K562 (cell line): ENCODE results near the gene PPP1R10. TPM values are rescaled to one million over a fixed set of nuclear protein-coding genes. Genes with fewer than 3 reads are reported as not detected.

Source experiments
- BDP1 ChIP-seq: IDR thresholded peaks from 3 replicates; pipeline ENCODE4 v1.6.1; 2011; ENCODE audit not compliant: insufficient read length, insufficient read depth
- CBFA2T2 ChIP-seq: fragments of 450-650 bp; conservative IDR thresholded peaks from 2 replicates; pipeline ENCODE4 v1.6.1; 2017; ENCODE audit warnings: mild to moderate bottlenecking
- CBFA2T3 ChIP-seq: fragments of 450-650 bp; IDR thresholded peaks from 2 replicates; pipeline ENCODE4 v1.6.1; 2017
- CCNT2 ChIP-seq: IDR thresholded peaks from 2 replicates; pipeline ENCODE4 v1.6.1; 2011; ENCODE audit warnings: borderline replicate concordance, low read depth, mild to moderate bottlenecking, moderate library complexity, mixed read lengths, low read length; ENCODE audit not compliant: insufficient read length; ENCODE audit errors: extremely low read depth
- GATA2 ChIP-seq: sonication (generic); formaldehyde crosslinking; IDR thresholded peaks from 2 replicates; pipeline ENCODE4 v1.4.0; 2020; ENCODE audit warnings: mild to moderate bottlenecking, missing genetic modification reagents
- HNRNPL ChIP-seq: fragments of 200-400 bp; formaldehyde crosslinking; IDR thresholded peaks from 2 replicates; pipeline ENCODE4 v1.6.1; 2017; ENCODE audit warnings: low read depth, mild to moderate bottlenecking, low read length
- JUND ChIP-seq, 2 experiments: IDR thresholded peaks; 2 replicates in 1 of 2; 3 replicates in 1 of 2; pipeline ENCODE4 v1.6.1; 2011; ENCODE audit warnings: borderline replicate concordance in 2 of 2, low read depth in 2 of 2, low read length in 2 of 2, improper control_type of control experiment in 1 of 2, missing biosample characterization in 1 of 2, missing genetic modification characterization in 1 of 2, missing genetic modification reagents in 1 of 2
- MAFF ChIP-seq: IDR thresholded peaks from 2 replicates; pipeline ENCODE4 v1.6.1; 2012; ENCODE audit warnings: low read length, improper control_type of control experiment
- MAFG ChIP-seq: fragments of 450-650 bp; conservative IDR thresholded peaks from 2 replicates; pipeline ENCODE4 v1.6.1; 2016; ENCODE audit warnings: missing genetic modification characterization, missing compliant biosample characterization
- NFIC ChIP-seq: fragments of 450-650 bp; IDR thresholded peaks from 2 replicates; pipeline ENCODE4 v1.6.1; 2017; ENCODE audit warnings: mild to moderate bottlenecking, inconsistent platforms
- NRF1 ChIP-seq, 2 experiments: fragments of 450-650 bp; IDR thresholded peaks in 1 of 2; conservative IDR thresholded peaks in 1 of 2; 2 replicates each; pipeline ENCODE4 v1.6.1; 2014; ENCODE audit warnings: mild to moderate bottlenecking in 2 of 2
- SUPT5H ChIP-seq: fragments of 450-650 bp; IDR thresholded peaks from 2 replicates; pipeline ENCODE4 v1.6.1; 2016
- ZNF561 ChIP-seq: fragments of 450-650 bp; formaldehyde crosslinking; conservative IDR thresholded peaks from 2 replicates; pipeline ENCODE4 v1.4.0; 2020; ENCODE audit warnings: mild to moderate bottlenecking, moderate library complexity
- ZNF764 ChIP-seq: fragments of 250-450 bp; sonication (Bioruptor Pico); IDR thresholded peaks from 2 replicates; pipeline ENCODE4 v1.4.0; 2020; ENCODE audit warnings: low read depth, mild to moderate bottlenecking, moderate library complexity
- polyA plus RNA-seq, 8 experiments: library from polyadenylated mRNA; depleted of rRNA in 4 of 8; stranded (reverse) in 5 of 8; unstranded in 3 of 8; fragments of >200 nt; fragmentation: Nextera tagmentation in 2 of 8; fragmentation: Illumina TruSeq in 1 of 8; extraction: Ambion mirVana in 2 of 8; extraction: Trizol in 1 of 8; gene quantifications; 2 replicates each; pipeline versions ENCODE4 v1.2.1 to v1.2.3, GENCODE V29; 2011 to 2014; ENCODE audit warnings: inconsistent platforms in 1 of 8, missing spikeins in 1 of 8
- total RNA-seq, 7 experiments: library from RNA; depleted of rRNA in 6 of 7; stranded (reverse); fragments of >200 nt in 6 of 7; fragmentation: Illumina TruSeq in 2 of 7; extraction: Trizol in 2 of 7; gene quantifications; 2 replicates each; pipeline versions ENCODE4 v1.2.1 to v1.2.3, GENCODE V29; 2011 to 2021; ENCODE audit warnings: low replicate concordance in 1 of 7
- TF ChIP-seq, protein P1 (sequence below): fragments of 250-450 bp; sonication (Bioruptor Pico); IDR thresholded peaks from 2 replicates; pipeline ENCODE4 v1.9.0; 2021; ENCODE audit warnings: mild to moderate bottlenecking
- TF ChIP-seq, protein P2 (sequence below): sonication (generic); formaldehyde crosslinking; IDR thresholded peaks from 2 replicates; pipeline ENCODE4 v1.8.0; 2023; ENCODE audit warnings: mild to moderate bottlenecking, missing genetic modification reagents
- TF ChIP-seq, protein P3 (sequence below): sonication (generic); formaldehyde crosslinking; IDR thresholded peaks from 2 replicates; pipeline ENCODE4 v1.8.1; 2023; ENCODE audit warnings: mild to moderate bottlenecking, missing genetic modification reagents
- TF ChIP-seq, protein P4 (sequence below), 2 experiments: fragments of 450-650 bp; IDR thresholded peaks; 2 replicates each; pipeline ENCODE4 v1.6.1; 2018; ENCODE audit warnings: mild to moderate bottlenecking in 2 of 2, low read depth in 1 of 2; ENCODE audit not compliant: partially characterized antibody in 2 of 2
- TF ChIP-seq, protein P5 (sequence below): fragments of 450-650 bp; IDR thresholded peaks from 2 replicates; pipeline ENCODE4 v1.7.0; 2016; ENCODE audit warnings: borderline replicate concordance

PPP1R10 gene
- total and polyA plus RNA-seq, 9 of the 15 experiments (the other 6 are each of a cell fraction or from before 2014, with no cell fraction given): 14.1 to 65.5 (median 32.6) TPM

DNA sequence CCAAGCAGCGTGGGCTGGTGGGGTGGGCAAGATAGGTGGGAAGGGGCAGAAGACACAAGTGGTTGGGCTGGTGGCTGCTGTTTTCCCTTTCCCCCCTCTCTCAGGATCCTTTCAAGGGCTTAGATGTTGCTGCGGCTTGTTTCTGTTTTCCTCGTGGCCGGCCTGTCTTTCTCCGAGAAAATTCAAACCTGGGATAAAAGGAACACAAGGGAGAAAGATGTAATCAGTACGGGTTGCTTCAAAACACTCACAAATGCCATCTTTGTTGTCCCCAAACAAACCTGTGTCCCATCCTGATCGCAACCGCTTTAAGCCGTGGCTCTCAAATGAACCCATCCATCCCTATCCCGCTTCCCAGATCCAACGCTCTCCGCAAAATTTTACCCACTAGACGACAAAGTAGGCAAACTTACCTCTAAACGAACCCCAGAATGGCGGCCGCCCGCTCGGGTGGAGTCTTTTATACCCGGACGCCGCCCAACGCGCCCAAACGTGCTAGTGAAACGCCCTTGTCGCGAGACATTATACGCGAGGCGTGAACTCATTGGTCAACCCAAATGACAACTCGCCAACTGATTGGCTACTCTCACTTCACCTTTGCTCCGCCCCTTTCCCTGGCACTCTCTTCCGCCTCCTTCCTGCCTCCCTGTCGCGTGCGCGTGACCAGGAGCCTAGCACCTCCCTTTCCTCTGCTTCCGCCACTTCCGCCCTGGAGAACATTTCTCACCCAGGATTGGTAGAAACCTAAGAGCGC is at the start of gene PPP1R10 (continued):
- TF ChIP-seq MAFF: no peak; the same call in 1 of the 2 replicates
- TF ChIP-seq HNRNPL: peak; percentile 96
- no peak for TF ChIP-seq ZNF764 (CRISPR knock-in tag)
- peak; percentile 71 for TF ChIP-seq CCNT2
- TF ChIP-seq, protein P1, sequence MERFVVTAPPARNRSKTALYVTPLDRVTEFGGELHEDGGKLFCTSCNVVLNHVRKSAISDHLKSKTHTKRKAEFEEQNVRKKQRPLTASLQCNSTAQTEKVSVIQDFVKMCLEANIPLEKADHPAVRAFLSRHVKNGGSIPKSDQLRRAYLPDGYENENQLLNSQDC (CRISPR knock-in tag): peak; percentile 97
- TF ChIP-seq BDP1: no peak
- no peak for TF ChIP-seq CBFA2T2
- peak; percentile 100 for TF ChIP-seq SUPT5H
- TF ChIP-seq JUND (IDR thresholded peaks at IDR 0.05; ENCODE audit: borderline replicate concordance, low read depth, low read length): peak; percentile 57
- no peak; the same call in 2 of the 3 replicates for TF ChIP-seq JUND (tag; IDR thresholded peaks at IDR 0.05; ENCODE audit: borderline replicate concordance, low read depth, low read length)
- TF ChIP-seq, protein P2, sequence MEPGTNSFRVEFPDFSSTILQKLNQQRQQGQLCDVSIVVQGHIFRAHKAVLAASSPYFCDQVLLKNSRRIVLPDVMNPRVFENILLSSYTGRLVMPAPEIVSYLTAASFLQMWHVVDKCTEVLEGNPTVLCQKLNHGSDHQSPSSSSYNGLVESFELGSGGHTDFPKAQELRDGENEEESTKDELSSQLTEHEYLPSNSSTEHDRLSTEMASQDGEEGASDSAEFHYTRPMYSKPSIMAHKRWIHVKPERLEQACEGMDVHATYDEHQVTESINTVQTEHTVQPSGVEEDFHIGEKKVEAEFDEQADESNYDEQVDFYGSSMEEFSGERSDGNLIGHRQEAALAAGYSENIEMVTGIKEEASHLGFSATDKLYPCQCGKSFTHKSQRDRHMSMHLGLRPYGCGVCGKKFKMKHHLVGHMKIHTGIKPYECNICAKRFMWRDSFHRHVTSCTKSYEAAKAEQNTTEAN (CRISPR knock-in tag): peak; percentile 75; the same call in 1 of the 2 replicates
- TF ChIP-seq, protein P3, sequence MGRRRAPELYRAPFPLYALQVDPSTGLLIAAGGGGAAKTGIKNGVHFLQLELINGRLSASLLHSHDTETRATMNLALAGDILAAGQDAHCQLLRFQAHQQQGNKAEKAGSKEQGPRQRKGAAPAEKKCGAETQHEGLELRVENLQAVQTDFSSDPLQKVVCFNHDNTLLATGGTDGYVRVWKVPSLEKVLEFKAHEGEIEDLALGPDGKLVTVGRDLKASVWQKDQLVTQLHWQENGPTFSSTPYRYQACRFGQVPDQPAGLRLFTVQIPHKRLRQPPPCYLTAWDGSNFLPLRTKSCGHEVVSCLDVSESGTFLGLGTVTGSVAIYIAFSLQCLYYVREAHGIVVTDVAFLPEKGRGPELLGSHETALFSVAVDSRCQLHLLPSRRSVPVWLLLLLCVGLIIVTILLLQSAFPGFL: 0 out of 2 replicates have a peak, but pooled peaks have one; percentile 11
- TF ChIP-seq NRF1 (conservative IDR thresholded peaks at IDR 0.05 in 1 of 2, IDR thresholded peaks at IDR 0.05 in 1 of 2): no peak
- TF ChIP-seq GATA2 (CRISPR knock-in tag): 0 out of 2 replicates have a peak, but pooled peaks have one; percentile 51
- 0 out of 2 replicates have a peak, but pooled peaks have one; percentile 43 for TF ChIP-seq ZNF561 (CRISPR knock-in tag)
- TF ChIP-seq, protein P4, sequence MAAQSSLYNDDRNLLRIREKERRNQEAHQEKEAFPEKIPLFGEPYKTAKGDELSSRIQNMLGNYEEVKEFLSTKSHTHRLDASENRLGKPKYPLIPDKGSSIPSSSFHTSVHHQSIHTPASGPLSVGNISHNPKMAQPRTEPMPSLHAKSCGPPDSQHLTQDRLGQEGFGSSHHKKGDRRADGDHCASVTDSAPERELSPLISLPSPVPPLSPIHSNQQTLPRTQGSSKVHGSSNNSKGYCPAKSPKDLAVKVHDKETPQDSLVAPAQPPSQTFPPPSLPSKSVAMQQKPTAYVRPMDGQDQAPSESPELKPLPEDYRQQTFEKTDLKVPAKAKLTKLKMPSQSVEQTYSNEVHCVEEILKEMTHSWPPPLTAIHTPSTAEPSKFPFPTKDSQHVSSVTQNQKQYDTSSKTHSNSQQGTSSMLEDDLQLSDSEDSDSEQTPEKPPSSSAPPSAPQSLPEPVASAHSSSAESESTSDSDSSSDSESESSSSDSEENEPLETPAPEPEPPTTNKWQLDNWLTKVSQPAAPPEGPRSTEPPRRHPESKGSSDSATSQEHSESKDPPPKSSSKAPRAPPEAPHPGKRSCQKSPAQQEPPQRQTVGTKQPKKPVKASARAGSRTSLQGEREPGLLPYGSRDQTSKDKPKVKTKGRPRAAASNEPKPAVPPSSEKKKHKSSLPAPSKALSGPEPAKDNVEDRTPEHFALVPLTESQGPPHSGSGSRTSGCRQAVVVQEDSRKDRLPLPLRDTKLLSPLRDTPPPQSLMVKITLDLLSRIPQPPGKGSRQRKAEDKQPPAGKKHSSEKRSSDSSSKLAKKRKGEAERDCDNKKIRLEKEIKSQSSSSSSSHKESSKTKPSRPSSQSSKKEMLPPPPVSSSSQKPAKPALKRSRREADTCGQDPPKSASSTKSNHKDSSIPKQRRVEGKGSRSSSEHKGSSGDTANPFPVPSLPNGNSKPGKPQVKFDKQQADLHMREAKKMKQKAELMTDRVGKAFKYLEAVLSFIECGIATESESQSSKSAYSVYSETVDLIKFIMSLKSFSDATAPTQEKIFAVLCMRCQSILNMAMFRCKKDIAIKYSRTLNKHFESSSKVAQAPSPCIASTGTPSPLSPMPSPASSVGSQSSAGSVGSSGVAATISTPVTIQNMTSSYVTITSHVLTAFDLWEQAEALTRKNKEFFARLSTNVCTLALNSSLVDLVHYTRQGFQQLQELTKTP (IDR thresholded peaks at IDR 0.05; ENCODE audit: low read depth in 1 of 2, partially characterized antibody in 2 of 2): peak; percentile 89 to 98
- TF ChIP-seq NFIC: peak; percentile 87
- no peak for TF ChIP-seq MAFG
- no peak for TF ChIP-seq CBFA2T3
- TF ChIP-seq, protein P5, sequence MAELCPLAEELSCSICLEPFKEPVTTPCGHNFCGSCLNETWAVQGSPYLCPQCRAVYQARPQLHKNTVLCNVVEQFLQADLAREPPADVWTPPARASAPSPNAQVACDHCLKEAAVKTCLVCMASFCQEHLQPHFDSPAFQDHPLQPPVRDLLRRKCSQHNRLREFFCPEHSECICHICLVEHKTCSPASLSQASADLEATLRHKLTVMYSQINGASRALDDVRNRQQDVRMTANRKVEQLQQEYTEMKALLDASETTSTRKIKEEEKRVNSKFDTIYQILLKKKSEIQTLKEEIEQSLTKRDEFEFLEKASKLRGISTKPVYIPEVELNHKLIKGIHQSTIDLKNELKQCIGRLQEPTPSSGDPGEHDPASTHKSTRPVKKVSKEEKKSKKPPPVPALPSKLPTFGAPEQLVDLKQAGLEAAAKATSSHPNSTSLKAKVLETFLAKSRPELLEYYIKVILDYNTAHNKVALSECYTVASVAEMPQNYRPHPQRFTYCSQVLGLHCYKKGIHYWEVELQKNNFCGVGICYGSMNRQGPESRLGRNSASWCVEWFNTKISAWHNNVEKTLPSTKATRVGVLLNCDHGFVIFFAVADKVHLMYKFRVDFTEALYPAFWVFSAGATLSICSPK: peak; percentile 77; the same call in 1 of the 2 replicates
